DMS53 treated with DMSO at 0.1 percent for 48 hours (cell line): Measurements from ENCODE around the gene HES6.
A peak's percentile ranks its signal among the peaks of the same experiment; 100 is the strongest.

Source experiments
- DNase-seq: peaks from one replicate; lab custom pipeline; 2025; ENCODE audit not compliant: unreplicated experiment; lab: John Stamatoyannopoulos, UW

The HES6 gene

GRCh38 chr2:238203094-238203972, 36.5 kb downstream of the HES6 start, which contains the start of gene ILKAP:
Gene ILKAP, minus strand, starts transcription at chr2:238203695. Its CDS starts 142 bp downstream, at chr2:238203553.
- peak; percentile 89 for DNase-seq

GRCh38 chr2:238202326-238203093, 37.3 kb downstream of the HES6 start:
- no peak for DNase-seq

GRCh38 chr2:238190445-238190844, 49.4 kb downstream of the HES6 start:
- DNase-seq, result no peak
